ENCODE measurements around the gene IFT122. TPM values are rescaled to one million over a fixed set of nuclear protein-coding genes. Genes with fewer than 3 reads are reported as not detected.

Gene IFT122
- total and polyA plus RNA-seq, 2 donors from 2014 or later = 18.4 to 59.2 TPM

DNA sequence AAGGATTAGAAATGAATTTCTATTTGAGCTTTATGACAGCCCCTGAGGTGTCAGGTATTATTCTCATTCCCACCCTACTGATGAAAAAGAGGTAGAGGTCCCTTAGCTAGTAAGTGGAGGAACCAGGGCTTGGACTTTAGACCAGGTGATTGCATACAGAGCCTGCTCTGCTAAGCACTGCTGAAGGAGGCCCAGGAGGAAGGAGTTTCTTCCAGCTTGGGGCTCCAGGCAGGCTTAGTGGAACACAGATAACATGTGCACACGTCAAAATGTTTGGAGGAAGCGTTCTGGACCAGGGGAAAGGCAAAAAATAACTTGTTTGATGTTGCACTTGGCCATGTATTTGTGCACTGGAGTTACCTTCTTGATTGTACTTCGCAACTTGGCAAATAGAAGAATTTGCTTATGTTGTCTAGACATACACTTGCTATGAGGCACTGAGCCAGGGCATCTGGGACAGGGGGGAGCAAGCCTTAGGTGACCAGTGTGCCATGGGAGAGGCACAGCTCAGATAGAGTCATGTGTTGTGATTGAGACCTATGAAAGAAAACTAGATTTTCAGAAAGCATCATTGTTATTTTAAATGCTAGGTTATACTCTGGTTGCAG is 22.4 kb downstream of the IFT122 start:
- Histone ChIP-seq H3K4me1 (ENCODE audit: control insufficient read depth in 2 of 3, insufficient read depth in 2 of 3, low read depth in 1 of 3, low read length in 3 of 3) (peaks cover 0 to 3% (median 0%) of the 10 kb centered on the region in 3 donors), H3K36me3 (ENCODE audit: control insufficient read depth in 2 of 3, insufficient read depth in 3 of 3, low read length in 3 of 3) (peaks cover 4 to 11% (median 6%) of the 10 kb centered on the region in 3 donors), H3K9ac (ENCODE audit: low read length in 3 of 3) (no peak overlapping the region), H3K27me3 (ENCODE audit: control insufficient read depth, insufficient read depth, low read length) (no peaks in the 10 kb centered on the region), H3K9me3 (ENCODE audit: control insufficient read depth in 2 of 3, insufficient read depth in 1 of 3, low read length in 3 of 3) (no peaks in the 10 kb centered on the region), H3K27ac (ENCODE audit: low read depth in 2 of 2, low read length in 2 of 2) (no peak overlapping the region), H3K4me3 (ENCODE audit: low read length in 3 of 3) (no peak overlapping the region)
- no peak for FAIRE-seq
- TF ChIP-seq, protein P1, sequence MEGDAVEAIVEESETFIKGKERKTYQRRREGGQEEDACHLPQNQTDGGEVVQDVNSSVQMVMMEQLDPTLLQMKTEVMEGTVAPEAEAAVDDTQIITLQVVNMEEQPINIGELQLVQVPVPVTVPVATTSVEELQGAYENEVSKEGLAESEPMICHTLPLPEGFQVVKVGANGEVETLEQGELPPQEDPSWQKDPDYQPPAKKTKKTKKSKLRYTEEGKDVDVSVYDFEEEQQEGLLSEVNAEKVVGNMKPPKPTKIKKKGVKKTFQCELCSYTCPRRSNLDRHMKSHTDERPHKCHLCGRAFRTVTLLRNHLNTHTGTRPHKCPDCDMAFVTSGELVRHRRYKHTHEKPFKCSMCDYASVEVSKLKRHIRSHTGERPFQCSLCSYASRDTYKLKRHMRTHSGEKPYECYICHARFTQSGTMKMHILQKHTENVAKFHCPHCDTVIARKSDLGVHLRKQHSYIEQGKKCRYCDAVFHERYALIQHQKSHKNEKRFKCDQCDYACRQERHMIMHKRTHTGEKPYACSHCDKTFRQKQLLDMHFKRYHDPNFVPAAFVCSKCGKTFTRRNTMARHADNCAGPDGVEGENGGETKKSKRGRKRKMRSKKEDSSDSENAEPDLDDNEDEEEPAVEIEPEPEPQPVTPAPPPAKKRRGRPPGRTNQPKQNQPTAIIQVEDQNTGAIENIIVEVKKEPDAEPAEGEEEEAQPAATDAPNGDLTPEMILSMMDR (IDR thresholded peaks at IDR 0.05; ENCODE audit: borderline replicate concordance, extremely low read depth, insufficient read depth) = no peak
- DNase-seq = no peak
- intact Hi-C loops (cut with DNase I) = no loop called here

DNA sequence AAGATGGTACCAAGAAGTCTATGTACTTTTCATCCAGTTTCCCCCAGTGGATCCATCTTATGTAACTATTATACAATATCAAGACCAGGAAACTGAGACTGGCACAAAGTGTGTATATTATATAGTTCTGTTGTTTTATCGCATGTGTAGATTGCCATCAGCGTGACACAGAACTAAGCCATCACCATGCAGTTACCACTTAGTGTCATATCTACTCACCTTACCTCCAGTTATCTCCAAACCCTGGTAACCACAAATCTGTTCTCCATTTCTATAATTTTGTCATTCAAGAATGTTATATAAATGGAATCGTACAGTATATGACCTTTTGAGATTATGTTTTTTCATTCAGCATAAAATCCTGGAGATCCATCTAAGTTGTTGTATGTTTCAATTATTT is 23.1 kb downstream of the IFT122 start:
- Histone ChIP-seq H3K27me3 (ENCODE audit: control insufficient read depth, insufficient read depth, low read length) (no peaks in the 10 kb centered on the region), H3K9ac (ENCODE audit: low read length in 3 of 3) (no peak overlapping the region), H3K4me1 (ENCODE audit: control insufficient read depth in 2 of 3, insufficient read depth in 2 of 3, low read depth in 1 of 3, low read length in 3 of 3) (peaks cover 0 to 4% (median 0%) of the 10 kb centered on the region in 3 donors), H3K4me3 (ENCODE audit: low read length in 3 of 3) (no peak overlapping the region), H3K27ac (ENCODE audit: low read depth in 2 of 2, low read length in 2 of 2) (no peak overlapping the region), H3K36me3 (ENCODE audit: control insufficient read depth in 2 of 3, insufficient read depth in 3 of 3, low read length in 3 of 3) (peaks cover 4 to 11% (median 6%) of the 10 kb centered on the region in 3 donors), H3K9me3 (ENCODE audit: control insufficient read depth in 2 of 3, insufficient read depth in 1 of 3, low read length in 3 of 3) (no peaks in the 10 kb centered on the region)
- DNase-seq (no peak), FAIRE-seq (no peak)
- intact Hi-C loops (cut with DNase I) = no loop called here
- TF ChIP-seq, protein P1 (IDR thresholded peaks at IDR 0.05; ENCODE audit: borderline replicate concordance, extremely low read depth, insufficient read depth) = no peak

DNA sequence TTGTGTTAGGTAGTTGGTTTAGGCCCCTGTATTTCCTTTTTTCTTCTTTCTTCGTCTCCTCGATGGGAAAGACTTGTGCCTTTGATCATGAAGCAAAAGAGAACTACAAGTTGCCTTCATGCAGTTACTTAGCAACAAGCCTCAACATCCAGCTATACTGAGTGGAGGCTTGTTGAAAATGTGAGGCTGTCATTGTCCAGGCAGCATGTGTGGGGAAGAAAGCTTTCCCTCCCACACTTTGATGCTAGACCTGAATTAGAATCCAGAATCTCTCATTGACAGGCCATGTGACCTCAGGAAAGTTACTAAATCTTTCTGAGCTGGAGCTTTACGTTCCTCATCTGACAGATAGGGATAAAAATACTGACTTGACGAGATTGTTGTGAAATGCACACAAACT is 23.7 kb downstream of the IFT122 start:
- intact Hi-C loops (cut with DNase I) = no loop called here
- H3K36me3 ChIP-seq (ENCODE audit: control insufficient read depth in 2 of 3, insufficient read depth in 3 of 3, low read length in 3 of 3) = peaks cover 4 to 9% (median 6%) of the 10 kb centered on the region in 3 donors
- H3K4me1 ChIP-seq (ENCODE audit: control insufficient read depth in 2 of 3, insufficient read depth in 2 of 3, low read depth in 1 of 3, low read length in 3 of 3) = peaks cover 0 to 4% (median 0%) of the 10 kb centered on the region in 3 donors
- H3K27ac ChIP-seq (ENCODE audit: low read depth in 2 of 2, low read length in 2 of 2) = no peak overlapping the region
- no peak overlapping the region for H3K9ac ChIP-seq (ENCODE audit: low read length in 3 of 3)
- DNase-seq = no peak
- FAIRE-seq = no peak
- no peaks in the 10 kb centered on the region for H3K9me3 ChIP-seq (ENCODE audit: control insufficient read depth in 2 of 3, insufficient read depth in 1 of 3, low read length in 3 of 3)
- no peaks in the 10 kb centered on the region for H3K27me3 ChIP-seq (ENCODE audit: control insufficient read depth, insufficient read depth, low read length)
- H3K4me3 ChIP-seq (ENCODE audit: low read length in 3 of 3) = no peak overlapping the region
- TF ChIP-seq, protein P1 (IDR thresholded peaks at IDR 0.05; ENCODE audit: borderline replicate concordance, extremely low read depth, insufficient read depth) = no peak
